Endothelial cell of umbilical vein (primary cell): ENCODE data around the gene POLR2J. TPM values are rescaled to one million over a fixed set of nuclear protein-coding genes. Genes with fewer than 3 reads are reported as not detected.

ENCODE experiments used
- BruUV-seq: library from RNA; stranded (reverse); fragments of 400-500 nt; replicated peaks from 2 replicates; lab custom pipeline; 2021; lab: Mats Ljungman, UMichigan
- CTCF ChIA-PET: fragments of 300-600, 350-600 bp; sonication (Branson Sonifier 250); formaldehyde crosslinking; loops from one replicate; lab custom pipeline; 2021; ENCODE audit warnings: antibody characterized with exemption, inconsistent platforms; lab: Charles Lee
- POLR2A ChIA-PET: fragments of 300-600, 350-600 bp; sonication (Branson Sonifier 250); formaldehyde crosslinking; loops from one replicate; lab custom pipeline; 2021; ENCODE audit warnings: antibody characterized with exemption, inconsistent platforms; lab: Charles Lee
- DNase-seq: peaks from one replicate; pipeline ENCODE4 v3.0.0-alpha.2; 2011; ENCODE audit warnings: low read depth, low spot score
- FAIRE-seq: peaks from 2 replicates; lab custom pipeline; 2011; peaks lifted over from hg19 to GRCh38; lab: Jason Lieb, UNC
- H2AFZ ChIP-seq: 2 replicates; pipeline ENCODE4 v1.6.0; 2012; ENCODE audit warnings: low read depth, low read length, control low read depth, inconsistent platforms
- H3K27ac ChIP-seq: 2 replicates; pipeline ENCODE4 v1.5.1; 2011; ENCODE audit warnings: low read depth, mild to moderate bottlenecking, control low read depth, low read length, moderate library complexity; ENCODE audit not compliant: insufficient read depth
- H3K27me3 ChIP-seq, 2 experiments: 2 replicates each; pipeline versions ENCODE4 v1.6.0 to v1.6.1; 2011; ENCODE audit warnings: low read length in 2 of 2, mixed read lengths in 1 of 2; ENCODE audit not compliant: control insufficient read depth in 2 of 2, insufficient read depth in 2 of 2
- H3K36me3 ChIP-seq, 2 experiments: 2 replicates in 1 of 2; 3 replicates in 1 of 2; pipeline ENCODE4 v1.5.1; 2011; ENCODE audit warnings: low read length in 2 of 2, mild to moderate bottlenecking in 1 of 2, moderate library complexity in 1 of 2; ENCODE audit not compliant: control insufficient read depth in 2 of 2, insufficient read depth in 2 of 2; ENCODE audit errors: extremely low read depth in 1 of 2
- H3K4me1 ChIP-seq: 3 replicates; pipeline ENCODE4 v1.5.1; 2011; ENCODE audit warnings: mild to moderate bottlenecking, low read length; ENCODE audit not compliant: control insufficient read depth, insufficient read depth; ENCODE audit errors: extremely low read depth
- H3K4me2 ChIP-seq: 2 replicates; pipeline ENCODE4 v1.6.1; 2011; ENCODE audit warnings: low read length, control low read depth, mixed read lengths; ENCODE audit not compliant: insufficient read depth
- H3K4me3 ChIP-seq, 3 experiments: fragments of 200-600 bp in 1 of 3; sonication (generic), shearing (Covaris generic) in 1 of 3; replicated peaks in 1 of 3; 2 replicates each; pipeline ENCODE4 v1.5.1; 2011 to 2016; ENCODE audit warnings: control low read depth in 3 of 3, low read length in 3 of 3, mild to moderate bottlenecking in 2 of 3, inconsistent platforms in 1 of 3, low read depth in 1 of 3, moderate library complexity in 1 of 3; ENCODE audit not compliant: insufficient read depth in 1 of 3
- H3K79me2 ChIP-seq: 2 replicates; pipeline ENCODE4 v1.6.0; 2012; ENCODE audit warnings: low read length, inconsistent platforms; ENCODE audit not compliant: control insufficient read depth, insufficient read depth
- H3K9ac ChIP-seq: replicated peaks from 2 replicates; pipeline ENCODE3; 2011; ENCODE audit warnings: low read length, control low read depth; ENCODE audit not compliant: insufficient read depth; ENCODE audit errors: extremely low read depth
- H3K9me1 ChIP-seq: replicated peaks from 3 replicates; pipeline ENCODE4 v1.6.0; 2011; ENCODE audit warnings: mild to moderate bottlenecking, low read length; ENCODE audit not compliant: control insufficient read depth, insufficient read depth; ENCODE audit errors: extremely low read depth
- H3K9me3 ChIP-seq: replicated peaks from 2 replicates; pipeline ENCODE4 v1.5.1; 2012; ENCODE audit warnings: low read length, inconsistent platforms; ENCODE audit not compliant: control insufficient read depth, insufficient read depth
- H4K20me1 ChIP-seq: replicated peaks from 2 replicates; pipeline ENCODE3; 2011; ENCODE audit warnings: mild to moderate bottlenecking, low read length; ENCODE audit not compliant: control insufficient read depth, insufficient read depth; ENCODE audit errors: extremely low read depth
- CTCF ChIP-seq, 2 donors: IDR thresholded peaks; 1 replicate in 1 of 2; 2 replicates in 1 of 2; pipeline ENCODE4 v1.5.1; 2011; ENCODE audit warnings: low read length in 2 of 2, mild to moderate bottlenecking in 2 of 2, moderate library complexity in 2 of 2, control low read depth in 1 of 2, inconsistent platforms in 1 of 2, low read depth in 1 of 2; ENCODE audit not compliant: insufficient read depth in 1 of 2; ENCODE audit errors: extremely low read depth in 1 of 2
- EZH2 ChIP-seq: IDR thresholded peaks from 2 replicates; pipeline ENCODE4 v1.6.1; 2012; ENCODE audit warnings: borderline replicate concordance, low read depth, mild to moderate bottlenecking, moderate library complexity, low read length, inconsistent platforms; ENCODE audit not compliant: severe bottlenecking
- FOS ChIP-seq: IDR thresholded peaks from 2 replicates; pipeline ENCODE4 v1.6.1; 2011; ENCODE audit warnings: mild to moderate bottlenecking, low read length, moderate library complexity, borderline replicate concordance; ENCODE audit not compliant: insufficient read depth
- GATA2 ChIP-seq: IDR thresholded peaks from 2 replicates; pipeline ENCODE4 v1.7.0; 2011; ENCODE audit warnings: low read depth, mild to moderate bottlenecking, moderate library complexity, mixed read lengths, low read length; ENCODE audit not compliant: insufficient read length, insufficient read depth
- JUN ChIP-seq: IDR thresholded peaks from 2 replicates; pipeline ENCODE4 v1.6.1; 2011; ENCODE audit warnings: borderline replicate concordance, low read depth; ENCODE audit not compliant: insufficient read length, insufficient read depth
- MAX ChIP-seq: IDR thresholded peaks from 2 replicates; pipeline ENCODE4 v1.6.1; 2011; ENCODE audit not compliant: insufficient read depth, insufficient read length
- MYC ChIP-seq: IDR thresholded peaks from one replicate; pipeline ENCODE4 v1.6.1; 2011; ENCODE audit warnings: mild to moderate bottlenecking, low read depth, low read length
- POLR2A ChIP-seq: IDR thresholded peaks from 2 replicates; pipeline ENCODE4 v1.6.1; 2012; ENCODE audit warnings: low read depth, mild to moderate bottlenecking, control low read depth, low read length
- POLR2AphosphoS5 ChIP-seq: IDR thresholded peaks from 2 replicates; pipeline ENCODE4 v1.6.1; 2012; ENCODE audit warnings: low read depth, mild to moderate bottlenecking, control low read depth, low read length, moderate library complexity; ENCODE audit not compliant: insufficient read depth
- dilution Hi-C: fragments of 300-500 bp; cut with MboI; formaldehyde crosslinking; loops from one replicate; pipeline ENCODE4 v1.15.0; 2019; ENCODE audit warnings: low sequenced_read_pairs; ENCODE audit not compliant: extremely low pct_ligation_motif_present
- intact Hi-C: fragments of 100-400 bp; cut with micrococcal nuclease; formaldehyde crosslinking; loops from one replicate; pipeline ENCODE4 v1.10.0; 2022
- polyA plus RNA-seq, 4 experiments: library from polyadenylated mRNA; depleted of rRNA in 3 of 4; stranded (reverse) in 3 of 4; unstranded in 1 of 4; fragments of >200 nt; gene quantifications; 2 replicates each; pipeline versions ENCODE4 v1.2.1 to v1.2.3, GENCODE V29; 2011 to 2012; ENCODE audit warnings: missing spikeins in 1 of 4
- total RNA-seq: library from RNA; stranded (reverse); gene quantifications from 2 replicates; pipeline ENCODE4 v1.2.3, GENCODE V29; 2021

Gene POLR2J
- total and polyA plus RNA-seq, 2 donors (not counting 3 experiments of a cell fraction or from before 2014, with no cell fraction given): 48.7 to 93.6 TPM

- no peak for TF ChIP-seq EZH2
- Histone ChIP-seq H3K4me3 (no peak overlapping the region), H3K79me2 (peaks cover 7% of the 10 kb centered on the region), H3K27me3 (no peaks in the 10 kb centered on the region), H3K9ac (no peak overlapping the region), H3K9me3 (no peaks in the 10 kb centered on the region), H3K4me2 (no peak overlapping the region), H4K20me1 (no peaks in the 10 kb centered on the region), H3K4me1 (peaks cover 1% of the 10 kb centered on the region), H2AFZ (no peak overlapping the region), H3K36me3 (peaks cover 0 to 18% of the 10 kb centered on the region in 2 experiments), H3K27ac (no peak overlapping the region), H3K9me1 (no peaks in the 10 kb centered on the region)
- no peak for DNase-seq
- BruUV-seq: no TSS peak
- POLR2A ChIA-PET: no interaction called here
- CTCF ChIA-PET: no interaction called here
- dilution Hi-C loops (no loop called here), intact Hi-C loops (no loop called here)
- FAIRE-seq: no peak
These were observed 49.4 kb downstream of the POLR2J start for GRCh38 chr7:102429141-102429899.

GRCh38 chr7:102427019-102427405, 51.7 kb downstream of the POLR2J start:
- no TSS peak for BruUV-seq
- H2AFZ ChIP-seq: no peak overlapping the region
- H3K9ac ChIP-seq: no peak overlapping the region
- ChIA-PET POLR2A (no interaction called here), CTCF (no interaction called here)
- no peaks in the 10 kb centered on the region for H3K79me2 ChIP-seq
- DNase-seq (no peak), FAIRE-seq (no peak)
- H3K4me1 ChIP-seq: no peaks in the 10 kb centered on the region
- no peaks in the 10 kb centered on the region for H4K20me1 ChIP-seq
- no peak overlapping the region for H3K4me3 ChIP-seq
- H3K4me2 ChIP-seq: no peak overlapping the region
- H3K27ac ChIP-seq: no peak overlapping the region
- no peaks in the 10 kb centered on the region for H3K27me3 ChIP-seq
- dilution Hi-C loops (no loop called here), intact Hi-C loops (no loop called here)
- TF ChIP-seq GATA2 (no peak), JUN (no peak), FOS (no peak), EZH2 (no peak), CTCF (IDR thresholded peaks at IDR 0.05; ENCODE audit: extremely low read depth in 1 of 2, insufficient read depth in 1 of 2, low read depth in 1 of 2, low read length in 2 of 2) (no peak), MAX (no peak), POLR2AphosphoS5 (no peak), MYC (no peak), POLR2A (no peak)
- peaks cover 0 to 23% of the 10 kb centered on the region in 2 experiments for H3K36me3 ChIP-seq
- H3K9me3 ChIP-seq: no peaks in the 10 kb centered on the region
- H3K9me1 ChIP-seq: no peaks in the 10 kb centered on the region
